HuH-7.5 (cell line): ENCODE data around the gene PRKCE.
"Not testable (repeated sequence)": the region's sequence is repeated elsewhere in the genome, so short reads cannot be mapped to it uniquely, and the experiment has no call there.

ENCODE experiments used
- DNase-seq: peaks from one replicate; pipeline ENCODE4 v3.0.0; 2011; ENCODE audit warnings: low spot score

Gene PRKCE

GRCh38 chr2:46195819-46196218 lies 544.3 kb downstream of the PRKCE start:
- DNase-seq, result no peak

GRCh38 chr2:46196871-46197462 lies 545.5 kb downstream of the PRKCE start:
- no peak for DNase-seq

GRCh38 chr2:46197672-46198071 lies 546.2 kb downstream of the PRKCE start:
- no peak for DNase-seq

- no peak for DNase-seq
Measured at GRCh38 chr2:46198164-46198883, 546.8 kb downstream of the PRKCE start.

GRCh38 chr2:46198966-46199365 lies 547.5 kb downstream of the PRKCE start:
- DNase-seq, result no peak

GRCh38 chr2:46200100-46200690 lies 548.7 kb downstream of the PRKCE start:
- no peak for DNase-seq

GRCh38 chr2:46200861-46201605 lies 549.6 kb downstream of the PRKCE start:
- no peak for DNase-seq

GRCh38 chr2:46202453-46202852 lies 551.0 kb downstream of the PRKCE start:
- DNase-seq, result no peak

GRCh38 chr2:46202987-46203386 lies 551.5 kb downstream of the PRKCE start:
- DNase-seq, result no peak

- not testable (repeated sequence) for DNase-seq
Measured at GRCh38 chr2:46203636-46204035, 552.2 kb downstream of the PRKCE start.

GRCh38 chr2:46207591-46207990 lies 556.1 kb downstream of the PRKCE start:
- no peak for DNase-seq

GRCh38 chr2:46208766-46209165 lies 557.3 kb downstream of the PRKCE start:
- DNase-seq, result no peak

GRCh38 chr2:46210063-46210462 lies 558.6 kb downstream of the PRKCE start:
- DNase-seq, result no peak

GRCh38 chr2:46211461-46211860 lies 560.0 kb downstream of the PRKCE start:
- DNase-seq, result no peak

- DNase-seq, result no peak
Measured at GRCh38 chr2:46213906-46214305, 562.4 kb downstream of the PRKCE start.

GRCh38 chr2:46216213-46216612 lies 564.7 kb downstream of the PRKCE start:
- no peak for DNase-seq

- DNase-seq, result not testable (repeated sequence)
Measured at GRCh38 chr2:46223514-46223913, 572.0 kb downstream of the PRKCE start.

- DNase-seq, result no peak
Measured at GRCh38 chr2:46225150-46225625, 573.7 kb downstream of the PRKCE start.

- no peak for DNase-seq
Measured at GRCh38 chr2:46225730-46226129, 574.3 kb downstream of the PRKCE start.

- no peak for DNase-seq
Measured at GRCh38 chr2:46226620-46227019, 575.1 kb downstream of the PRKCE start.

GRCh38 chr2:46227022-46227421 lies 575.5 kb downstream of the PRKCE start:
- no peak for DNase-seq

- DNase-seq, result no peak
Measured at GRCh38 chr2:46227674-46228289, 576.3 kb downstream of the PRKCE start.
